ENCODE data around the gene RNLS.

RNLS gene

GRCh38 chr10:88458209-88458608, 124.9 kb downstream of the RNLS start:
- Histone ChIP-seq H3K27ac (ENCODE audit: low read length) (no peak overlapping the region), H2AFZ (ENCODE audit: low read depth, low read length) (no peak overlapping the region), H3K4me2 (ENCODE audit: low read length) (no peak overlapping the region), H3K9me3 (ENCODE audit: insufficient read depth, low read length) (no peaks in the 10 kb centered on the region), H3K4me3 (ENCODE audit: low read length) (no peak overlapping the region), H3K36me3 (replicated peaks; ENCODE audit: low read depth, low read length) (no peaks in the 10 kb centered on the region), H4K20me1 (ENCODE audit: insufficient read depth, low read length) (no peaks in the 10 kb centered on the region), H3K27me3 (ENCODE audit: low read depth, low read length) (no peaks in the 10 kb centered on the region), H3K79me2 (ENCODE audit: low read length) (no peaks in the 10 kb centered on the region), H3K9ac (ENCODE audit: low read length) (no peak overlapping the region), H3K4me1 (ENCODE audit: low read length) (0 out of 2 replicates have a peak, but pooled peaks cover 3% of the 10 kb centered on the region)
- TF ChIP-seq EZH2phosphoT487 (IDR thresholded peaks at IDR 0.05; ENCODE audit: low read depth) (no peak), CTCF (IDR thresholded peaks at IDR 0.05; ENCODE audit: low read depth, low read length) (no peak)

- Histone ChIP-seq H4K20me1 (ENCODE audit: insufficient read depth, low read length) (no peaks in the 10 kb centered on the region), H2AFZ (ENCODE audit: low read depth, low read length) (no peak overlapping the region), H3K4me1 (ENCODE audit: low read length) (0 out of 2 replicates have a peak, but pooled peaks cover 3% of the 10 kb centered on the region), H3K79me2 (ENCODE audit: low read length) (no peaks in the 10 kb centered on the region), H3K27me3 (ENCODE audit: low read depth, low read length) (no peaks in the 10 kb centered on the region), H3K9ac (ENCODE audit: low read length) (no peak overlapping the region), H3K27ac (ENCODE audit: low read length) (no peak overlapping the region), H3K4me3 (ENCODE audit: low read length) (no peak overlapping the region), H3K4me2 (ENCODE audit: low read length) (no peak overlapping the region), H3K36me3 (replicated peaks; ENCODE audit: low read depth, low read length) (no peaks in the 10 kb centered on the region), H3K9me3 (ENCODE audit: insufficient read depth, low read length) (no peaks in the 10 kb centered on the region)
- TF ChIP-seq EZH2phosphoT487 (IDR thresholded peaks at IDR 0.05; ENCODE audit: low read depth) (no peak), CTCF (IDR thresholded peaks at IDR 0.05; ENCODE audit: low read depth, low read length) (0 out of 2 replicates have a peak, but pooled peaks have one; percentile 10)
Observed at GRCh38 chr10:88457660-88458059, 125.5 kb downstream of the RNLS start.

GRCh38 chr10:88456730-88457129, 126.4 kb downstream of the RNLS start:
- H2AFZ ChIP-seq (ENCODE audit: low read depth, low read length), result no peak overlapping the region
- no peak overlapping the region for H3K27ac ChIP-seq (ENCODE audit: low read length)
- no peak overlapping the region for H3K4me3 ChIP-seq (ENCODE audit: low read length)
- no peak overlapping the region for H3K4me2 ChIP-seq (ENCODE audit: low read length)
- no peaks in the 10 kb centered on the region for H3K36me3 ChIP-seq (replicated peaks; ENCODE audit: low read depth, low read length)
- H3K4me1 ChIP-seq (ENCODE audit: low read length), result 0 out of 2 replicates have a peak, but pooled peaks cover 3% of the 10 kb centered on the region
- H3K79me2 ChIP-seq (ENCODE audit: low read length), result no peaks in the 10 kb centered on the region
- no peaks in the 10 kb centered on the region for H4K20me1 ChIP-seq (ENCODE audit: insufficient read depth, low read length)
- H3K9ac ChIP-seq (ENCODE audit: low read length), result no peak overlapping the region
- no peak for TF ChIP-seq EZH2phosphoT487 (IDR thresholded peaks at IDR 0.05; ENCODE audit: low read depth)
- TF ChIP-seq CTCF (IDR thresholded peaks at IDR 0.05; ENCODE audit: low read depth, low read length), result no peak
- no peaks in the 10 kb centered on the region for H3K9me3 ChIP-seq (ENCODE audit: insufficient read depth, low read length)
- H3K27me3 ChIP-seq (ENCODE audit: low read depth, low read length), result no peaks in the 10 kb centered on the region

- Histone ChIP-seq H3K9me3 (ENCODE audit: insufficient read depth, low read length) (no peaks in the 10 kb centered on the region), H3K4me3 (ENCODE audit: low read length) (no peak overlapping the region), H3K4me2 (ENCODE audit: low read length) (no peak overlapping the region), H3K79me2 (ENCODE audit: low read length) (no peaks in the 10 kb centered on the region), H4K20me1 (ENCODE audit: insufficient read depth, low read length) (no peaks in the 10 kb centered on the region), H3K9ac (ENCODE audit: low read length) (no peak overlapping the region), H2AFZ (ENCODE audit: low read depth, low read length) (no peak overlapping the region), H3K4me1 (ENCODE audit: low read length) (0 out of 2 replicates have a peak, but pooled peaks cover 2% of the 10 kb centered on the region), H3K27me3 (ENCODE audit: low read depth, low read length) (no peaks in the 10 kb centered on the region), H3K36me3 (replicated peaks; ENCODE audit: low read depth, low read length) (no peaks in the 10 kb centered on the region), H3K27ac (ENCODE audit: low read length) (no peak overlapping the region)
- TF ChIP-seq EZH2phosphoT487 (IDR thresholded peaks at IDR 0.05; ENCODE audit: low read depth), result no peak
- TF ChIP-seq CTCF (IDR thresholded peaks at IDR 0.05; ENCODE audit: low read depth, low read length), result no peak
Observed at GRCh38 chr10:88455831-88456230, 127.3 kb downstream of the RNLS start.
